Activated B cell treated with CpG ODN at 0.5 μM for 24 hours (primary cell): ENCODE data around the gene PPP1R12A. TPM values are rescaled to one million over a fixed set of nuclear protein-coding genes. Genes with fewer than 3 reads are reported as not detected.

Source experiments
- ATAC-seq: fragments of 200-7000 bp; cut with Tn5 transposase; one replicate; pipeline ENCODE4 v1.10.0; 2021; ENCODE audit warnings: low read depth, mild to moderate bottlenecking, moderate library complexity
- CTCF ChIA-PET: fragments of 350-600 bp; sonication (Branson Sonifier 250); formaldehyde crosslinking; loops from one replicate; lab custom pipeline; 2021; ENCODE audit warnings: antibody characterized with exemption; lab: Charles Lee
- POLR2A ChIA-PET: fragments of 350-600 bp; sonication (Branson Sonifier 250); formaldehyde crosslinking; loops from one replicate; lab custom pipeline; 2021; ENCODE audit warnings: antibody characterized with exemption; lab: Charles Lee
- DNase-seq: peaks from one replicate; pipeline ENCODE4 v3.0.0; 2022
- H3K27ac Mint-ChIP-seq: one replicate; pipeline ENCODE4 v1.8.0; 2020; ENCODE audit warnings: mixed read lengths
- H3K27me3 Mint-ChIP-seq: one replicate; pipeline ENCODE4 v1.8.0; 2021; ENCODE audit warnings: mixed read lengths
- H3K36me3 Mint-ChIP-seq: one replicate; pipeline ENCODE4 v1.8.0; 2021; ENCODE audit warnings: low read depth, mixed read lengths
- H3K4me1 Mint-ChIP-seq: one replicate; pipeline ENCODE4 v1.8.0; 2021; ENCODE audit warnings: mixed read lengths
- H3K4me3 Mint-ChIP-seq: one replicate; pipeline ENCODE4 v1.8.0; 2020; ENCODE audit warnings: mild to moderate bottlenecking, mixed read lengths
- H3K9me3 Mint-ChIP-seq: one replicate; pipeline ENCODE4 v1.8.0; 2020; ENCODE audit warnings: mixed read lengths
- CTCF ChIP-seq: fragments of 200-600 bp; IDR thresholded peaks from one replicate; pipeline ENCODE4 v1.8.0; 2022; ENCODE audit warnings: antibody characterized with exemption, mild to moderate bottlenecking
- intact Hi-C: fragments of 100-400 bp; cut with micrococcal nuclease; formaldehyde crosslinking; loops from one replicate; pipeline ENCODE4 v1.15.1; 2024
- total RNA-seq: library from RNA; stranded (reverse); gene quantifications from 2 replicates; pipeline ENCODE4 v1.2.3, GENCODE V29; 2022

The PPP1R12A gene
- 72.9 and 90.4 TPM in 2 replicates for total RNA-seq

- POLR2A ChIA-PET: interaction anchor here (0.6 to 1.9 kb wide), 3 partner anchors 10 to 46 kb away, joined by 3 to 6 read pairs (median 3); no protein-coding TSS in a partner anchor
- CTCF ChIA-PET: no interaction called here
- DNase-seq: peak; percentile 94
- intact Hi-C loops: loop anchor here (1.0 kb wide), 2 partner anchors 48 to 245 kb away; partner anchors contain the start of gene PAWR
- Mint-ChIP-seq H3K9me3 (no peaks in the 10 kb centered on the region), H3K4me3 (peak within 1 kb of the TSS; percentile 99), H3K4me1 (peaks cover 48% of the 10 kb centered on the region), H3K27me3 (no peaks in the 10 kb centered on the region), H3K36me3 (peaks cover 21% of the 10 kb centered on the region), H3K27ac (peak within 1 kb of the TSS; percentile 98)
- no peak for TF ChIP-seq CTCF
- ATAC-seq: peak; percentile 83
These were observed at the start of gene PPP1R12A for GRCh38 chr12:79935021-79935623. PPP1R12A (minus strand) TSS chr12:79935097; CDS start chr12:79934931, 166 bp downstream.

- ChIA-PET POLR2A (no interaction called here), CTCF (no interaction called here)
- intact Hi-C loops: no loop called here
- Mint-ChIP-seq H3K27me3 (peaks cover 20% of the 10 kb centered on the region), H3K27ac (no peak overlapping the region), H3K36me3 (no peaks in the 10 kb centered on the region), H3K9me3 (no peaks in the 10 kb centered on the region), H3K4me1 (no peaks in the 10 kb centered on the region), H3K4me3 (no peak overlapping the region)
- ATAC-seq (no peak), DNase-seq (no peak)
- TF ChIP-seq CTCF: no peak
These were observed 49.2 kb upstream of the PPP1R12A start for GRCh38 chr12:79983986-79984620.

- no peak overlapping the region for H3K4me3 Mint-ChIP-seq
- peaks cover 20% of the 10 kb centered on the region for H3K27me3 Mint-ChIP-seq
- intact Hi-C loops: no loop called here
- POLR2A ChIA-PET: no interaction called here
- ATAC-seq: no peak
- no peaks in the 10 kb centered on the region for H3K4me1 Mint-ChIP-seq
- CTCF ChIA-PET: no interaction called here
- no peak for DNase-seq
- H3K9me3 Mint-ChIP-seq: no peaks in the 10 kb centered on the region
- no peak for TF ChIP-seq CTCF
- no peaks in the 10 kb centered on the region for H3K36me3 Mint-ChIP-seq
- H3K27ac Mint-ChIP-seq: no peak overlapping the region
These were observed 48.6 kb upstream of the PPP1R12A start for GRCh38 chr12:79983492-79983891.

GRCh38 chr12:79982086-79983062, 47.5 kb upstream of the PPP1R12A start:
- Mint-ChIP-seq H3K4me3 (no peak overlapping the region), H3K36me3 (no peaks in the 10 kb centered on the region), H3K27me3 (peaks cover 20% of the 10 kb centered on the region), H3K4me1 (no peaks in the 10 kb centered on the region), H3K9me3 (no peaks in the 10 kb centered on the region), H3K27ac (no peak overlapping the region)
- ChIA-PET CTCF (no interaction called here), POLR2A (no interaction called here)
- no peak for DNase-seq
- intact Hi-C loops: no loop called here
- no peak for ATAC-seq
- TF ChIP-seq CTCF: no peak
